Ectodermal cell (in vitro differentiated cells): Measurements from ENCODE around the gene KRT4.
"Not testable (repeated sequence)": the region's sequence is repeated elsewhere in the genome, so short reads cannot be mapped to it uniquely, and the experiment has no call there.

Experiments
- H3K27ac ChIP-seq: 2 replicates; pipeline ENCODE4 v1.7.0; 2013; ENCODE audit warnings: mild to moderate bottlenecking, low read depth, low read length; ENCODE audit not compliant: insufficient read depth, poor library complexity, severe bottlenecking
- H3K27me3 ChIP-seq: 2 replicates; pipeline ENCODE4 v1.7.0; 2013; ENCODE audit warnings: mild to moderate bottlenecking, low read length; ENCODE audit not compliant: insufficient read depth, control insufficient read depth, poor library complexity, severe bottlenecking
- H3K36me3 ChIP-seq: one replicate; pipeline ENCODE4 v1.7.0; 2013; ENCODE audit warnings: low read length; ENCODE audit not compliant: control insufficient read depth, insufficient read depth
- H3K4me1 ChIP-seq: one replicate; pipeline ENCODE4 v1.7.0; 2013; ENCODE audit warnings: low read length; ENCODE audit not compliant: control insufficient read depth, insufficient read depth
- H3K4me3 ChIP-seq: 2 replicates; pipeline ENCODE4 v1.7.0; 2013; ENCODE audit warnings: low read depth, low read length, control low read depth; ENCODE audit not compliant: insufficient read depth
- H3K9me3 ChIP-seq: 2 replicates; pipeline ENCODE4 v1.7.0; 2013; ENCODE audit warnings: mild to moderate bottlenecking, low read length, moderate library complexity; ENCODE audit not compliant: control insufficient read depth
- WGBS, 2 experiments: methylation state at CpG; one replicate each; pipeline ENCODE4 v1.1.7; 2013; ENCODE audit warnings: missing lambda C conversion rate in 2 of 2; 5-methylcytosine and 5-hydroxymethylcytosine counted together

KRT4 gene

DNA sequence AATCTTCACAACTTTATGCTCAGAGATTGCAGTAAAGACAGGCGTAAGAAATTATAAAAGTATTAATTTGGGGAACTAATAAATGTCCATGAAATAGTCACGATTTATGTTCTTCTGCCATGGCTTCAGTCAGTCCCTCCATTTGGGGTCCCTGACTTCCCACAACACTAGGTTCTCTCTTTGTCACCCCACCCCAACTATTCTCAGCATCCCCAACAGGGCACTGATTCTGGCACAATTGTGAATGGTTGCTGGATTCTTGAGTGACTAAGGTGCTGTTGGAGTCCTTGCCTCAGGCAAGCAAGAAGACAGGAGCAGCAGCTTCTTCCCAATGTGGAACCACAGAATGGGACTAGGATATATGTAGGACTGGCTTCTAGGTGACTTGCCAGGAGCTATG lies 52.1 kb downstream of the KRT4 start:
- 91 to 93% methylated on average over 2 of the region's 2 CpGs for WGBS, 2 experiments
- Histone ChIP-seq H3K27ac (no peak overlapping the region), H3K27me3 (peaks cover 6% of the 10 kb centered on the region), H3K36me3 (no peaks in the 10 kb centered on the region), H3K4me3 (no peak overlapping the region), H3K4me1 (no peaks in the 10 kb centered on the region), H3K9me3 (no peaks in the 10 kb centered on the region)

DNA sequence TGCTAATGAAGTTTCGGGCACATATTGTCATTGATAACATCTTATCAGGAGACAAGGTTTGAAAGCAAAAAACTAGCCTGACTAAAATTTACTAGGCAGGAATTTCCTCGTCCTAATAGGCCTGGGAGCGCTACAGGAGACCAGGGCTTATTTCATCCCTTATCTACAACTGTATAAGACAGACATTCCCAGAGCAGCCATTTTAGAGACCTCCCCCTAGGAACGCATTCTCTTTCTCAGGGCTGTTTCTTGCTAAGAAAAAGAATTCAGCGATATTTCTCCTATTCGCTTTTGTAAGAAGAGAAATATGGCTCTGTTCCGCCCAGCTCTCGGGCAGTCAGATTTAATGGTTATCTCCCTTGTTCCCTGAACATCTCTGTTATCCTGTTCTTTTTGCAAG lies 52.7 kb downstream of the KRT4 start:
- not testable (repeated sequence) for H3K27me3 ChIP-seq, H3K4me3 ChIP-seq, H3K4me1 ChIP-seq, H3K36me3 ChIP-seq, H3K9me3 ChIP-seq, H3K27ac ChIP-seq
- 86 to 92% methylated on average over 8 of the region's 8 CpGs for WGBS, 2 experiments

DNA sequence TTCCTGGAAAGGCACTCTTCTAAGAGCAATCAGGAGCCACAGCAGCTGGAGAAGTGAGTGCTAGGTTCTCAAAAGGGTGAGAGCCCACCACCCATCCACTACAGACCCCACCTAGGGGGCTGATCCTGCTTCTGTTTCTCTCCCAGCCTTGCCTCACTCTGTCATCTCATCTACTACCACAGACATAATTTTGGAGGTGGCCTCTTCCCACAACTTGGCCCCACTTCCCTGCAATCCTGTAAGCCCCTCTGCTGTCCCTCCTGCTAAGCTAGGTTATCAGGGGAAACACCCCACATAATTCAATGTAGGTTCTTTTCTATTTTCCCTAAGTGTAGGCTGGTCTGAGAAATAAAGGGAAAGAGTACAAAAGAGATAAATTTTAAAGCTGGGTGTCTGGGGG lies 53.3 kb downstream of the KRT4 start:
- no peaks in the 10 kb centered on the region for H3K9me3 ChIP-seq
- no peak overlapping the region for H3K27ac ChIP-seq
- H3K4me1 ChIP-seq, result no peaks in the 10 kb centered on the region
- no peaks in the 10 kb centered on the region for H3K36me3 ChIP-seq
- H3K27me3 ChIP-seq, result peaks cover 6% of the 10 kb centered on the region
- no peak overlapping the region for H3K4me3 ChIP-seq

DNA sequence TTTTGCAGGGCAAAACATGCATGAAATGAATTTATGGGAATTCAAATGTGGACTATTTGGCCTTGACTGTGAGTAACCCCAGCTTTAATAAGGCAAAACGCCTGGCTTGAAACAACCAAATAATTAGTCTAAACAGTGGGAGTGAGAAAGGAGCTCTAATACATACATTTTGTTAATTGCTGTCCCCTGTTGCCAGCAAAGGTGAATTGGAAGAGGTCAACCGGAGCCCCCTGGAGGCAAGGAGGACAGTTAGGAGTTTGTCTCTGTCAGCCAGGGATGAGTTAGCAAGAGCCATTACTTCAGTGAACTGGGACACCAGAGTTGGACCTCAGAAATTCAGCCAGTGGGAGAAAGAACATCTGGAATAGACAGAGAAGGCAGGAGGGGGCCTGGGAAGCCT lies 54.2 kb downstream of the KRT4 start:
- Histone ChIP-seq H3K4me1 (no peaks in the 10 kb centered on the region), H3K36me3 (no peaks in the 10 kb centered on the region), H3K27me3 (peaks cover 6% of the 10 kb centered on the region), H3K27ac (no peak overlapping the region), H3K9me3 (no peaks in the 10 kb centered on the region), H3K4me3 (no peak overlapping the region)
- WGBS, 2 experiments, result 73 to 77% methylated on average over 2 of the region's 2 CpGs

DNA sequence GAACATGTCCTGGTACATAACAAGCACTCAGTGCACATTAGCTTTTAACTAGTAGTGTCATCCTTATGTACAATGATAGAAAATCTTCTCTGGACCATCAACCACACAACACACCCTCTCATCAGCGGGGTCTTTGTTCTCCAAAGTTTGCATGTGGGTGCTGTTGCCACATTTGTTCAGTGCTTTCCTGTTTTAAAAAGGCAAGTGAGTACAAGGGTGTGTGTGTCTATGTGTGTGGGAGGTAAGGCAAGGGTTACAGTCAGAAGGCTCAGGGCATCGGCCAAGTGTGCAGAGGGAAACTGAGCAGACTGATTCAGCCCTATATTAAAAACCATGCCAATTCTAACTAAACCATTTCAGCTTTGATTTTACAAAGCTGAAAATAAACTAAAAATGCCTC lies 54.7 kb downstream of the KRT4 start:
- Histone ChIP-seq H3K27me3 (peaks cover 6% of the 10 kb centered on the region), H3K9me3 (no peaks in the 10 kb centered on the region)
- 47 to 53% methylated on average over 2 of the region's 2 CpGs for WGBS, 2 experiments

DNA sequence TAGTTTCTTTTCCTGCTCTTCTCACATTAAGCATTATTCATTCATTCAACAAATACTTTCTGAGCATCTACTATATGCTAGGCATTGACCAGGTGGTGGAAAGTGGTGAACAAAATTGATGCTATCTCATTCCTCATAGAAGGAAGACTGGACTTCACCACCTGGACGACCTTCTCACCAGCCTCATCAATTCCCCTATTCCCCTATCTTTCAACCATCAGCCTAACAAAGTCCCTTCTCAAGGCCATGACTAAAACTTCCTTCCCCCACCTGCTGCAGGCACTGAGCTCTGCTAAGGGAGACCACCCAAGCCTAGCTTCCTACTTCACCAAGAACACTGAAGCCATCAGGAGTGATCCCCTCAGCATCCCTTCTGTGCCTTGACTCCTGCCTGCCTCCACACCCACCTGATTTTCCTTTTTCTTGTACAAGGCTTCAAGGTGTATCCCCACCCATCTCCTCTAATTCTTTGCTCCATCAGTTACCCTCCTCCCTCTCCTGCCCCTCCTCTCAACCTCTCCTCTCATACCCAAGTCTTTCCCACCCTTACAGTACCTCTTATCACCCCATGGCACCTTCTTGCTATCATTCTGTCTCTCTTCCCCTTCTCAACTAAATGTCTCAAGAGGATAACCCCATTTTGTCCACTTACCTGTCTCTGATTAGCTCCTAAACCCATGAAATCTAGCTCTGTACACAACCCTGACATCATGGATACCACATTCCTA lies 56.3 kb downstream of the KRT4 start:
- H3K36me3 ChIP-seq, result no peaks in the 10 kb centered on the region
- WGBS, 2 experiments, result 30 to 32% methylated on average over 1 of the region's 1 CpG
- no peaks in the 10 kb centered on the region for H3K9me3 ChIP-seq
- no peak overlapping the region for H3K27ac ChIP-seq
- H3K4me1 ChIP-seq, result no peaks in the 10 kb centered on the region
- H3K27me3 ChIP-seq, result peaks cover 6% of the 10 kb centered on the region
- no peak overlapping the region for H3K4me3 ChIP-seq

More for the DNA sequence above, 54.7 kb downstream of the KRT4 start:
- no peaks in the 10 kb centered on the region for H3K36me3 ChIP-seq
- H3K4me3 ChIP-seq, result no peak overlapping the region
- no peak overlapping the region for H3K27ac ChIP-seq
- H3K4me1 ChIP-seq, result no peaks in the 10 kb centered on the region
